Caco-2 (cell line): ENCODE results near the gene RNF133. TPM values are rescaled to one million over a fixed set of nuclear protein-coding genes. Genes with fewer than 3 reads are reported as not detected.
"Not testable (repeated sequence)": the region's sequence is repeated elsewhere in the genome, so short reads cannot be mapped to it uniquely, and the experiment has no call there.

ENCODE experiments used
- BruUV-seq: library from RNA; stranded (reverse); fragments of 400-500 nt; replicated peaks from 2 replicates; lab custom pipeline; 2021; lab: Mats Ljungman, UMichigan
- CTCF ChIA-PET: fragments of 300-600 bp; sonication (Branson Sonifier 250); formaldehyde crosslinking; loops from one replicate; lab custom pipeline; 2022; ENCODE audit warnings: antibody characterized with exemption; lab: Charles Lee
- POLR2A ChIA-PET: fragments of 300-600 bp; sonication (Branson Sonifier 250); formaldehyde crosslinking; loops from one replicate; lab custom pipeline; 2022; ENCODE audit warnings: antibody characterized with exemption; lab: Charles Lee
- DNase-seq, 2 experiments: peaks; one replicate each; pipeline versions ENCODE4 v3.0.0 to v3.0.0-alpha.2; 2020 to 2022
- H3K27me3 ChIP-seq: replicated peaks from 2 replicates; pipeline ENCODE4 v1.6.0; 2011; ENCODE audit warnings: low read length; ENCODE audit not compliant: control insufficient read depth, insufficient read depth
- H3K36me3 ChIP-seq: 2 replicates; pipeline ENCODE4 v1.5.1; 2011; ENCODE audit warnings: low read length; ENCODE audit not compliant: control insufficient read depth, insufficient read depth
- H3K4me1 ChIP-seq: fragments of 250-450 bp; sonication (Bioruptor Pico); 2 replicates; pipeline ENCODE4 v1.5.1; 2020; ENCODE audit warnings: mild to moderate bottlenecking
- H3K4me3 ChIP-seq: 2 replicates; pipeline ENCODE4 v1.5.1; 2011; ENCODE audit warnings: low read depth, mild to moderate bottlenecking, control low read depth, low read length
- H3K9me3 ChIP-seq: fragments of 250-450 bp; sonication (Bioruptor Pico); 2 replicates; pipeline ENCODE4 v1.5.1; 2020; ENCODE audit warnings: mild to moderate bottlenecking, moderate library complexity
- H3K27ac Mint-ChIP-seq: one replicate; pipeline ENCODE4 v1.8.0; 2022; ENCODE audit warnings: mixed read lengths; ENCODE audit not compliant: unreplicated experiment
- H3K27me3 Mint-ChIP-seq: one replicate; pipeline ENCODE4 v1.8.0; 2022; ENCODE audit warnings: mixed read lengths; ENCODE audit not compliant: insufficient read depth, unreplicated experiment
- H3K36me3 Mint-ChIP-seq: one replicate; pipeline ENCODE4 v1.8.0; 2022; ENCODE audit warnings: mild to moderate bottlenecking, mixed read lengths; ENCODE audit not compliant: insufficient read depth, unreplicated experiment
- H3K4me1 Mint-ChIP-seq: one replicate; pipeline ENCODE4 v1.8.0; 2022; ENCODE audit warnings: low read depth, mixed read lengths; ENCODE audit not compliant: unreplicated experiment
- H3K4me3 Mint-ChIP-seq: one replicate; pipeline ENCODE4 v1.8.0; 2022; ENCODE audit warnings: mild to moderate bottlenecking, moderate library complexity, mixed read lengths; ENCODE audit not compliant: unreplicated experiment
- H3K9me3 Mint-ChIP-seq: one replicate; pipeline ENCODE4 v1.8.0; 2022; ENCODE audit warnings: mixed read lengths; ENCODE audit not compliant: unreplicated experiment
- CTCF ChIP-seq, 2 experiments: fragments of 200-600 bp in 1 of 2; IDR thresholded peaks; 1 replicate in 1 of 2; 2 replicates in 1 of 2; pipeline versions ENCODE4 v1.5.1 to v1.8.0; 2011 to 2022; ENCODE audit warnings: antibody characterized with exemption in 1 of 2, control low read depth in 1 of 2, inconsistent platforms in 1 of 2, low read depth in 1 of 2, low read length in 1 of 2, mild to moderate bottlenecking in 1 of 2, moderate library complexity in 1 of 2; ENCODE audit not compliant: insufficient read depth in 1 of 2, severe bottlenecking in 1 of 2, unreplicated experiment in 1 of 2
- intact Hi-C: fragments of 100-400 bp; cut with micrococcal nuclease; formaldehyde crosslinking; loops from one replicate; pipeline ENCODE4 v1.10.0; 2022; ENCODE audit not compliant: unreplicated experiment
- total RNA-seq: library from RNA; stranded (reverse); gene quantifications from 2 replicates; pipeline ENCODE4 v1.2.3, GENCODE V29; 2022

RNF133 gene
- total RNA-seq, 1 experiment from 2014 or later, result not detected

- DNase-seq, result no peak
- CTCF ChIA-PET, result no interaction called here
- H3K9me3 ChIP-seq, result peaks cover 20% of the 10 kb centered on the region
- BruUV-seq, result no TSS peak
- intact Hi-C loops, result loop anchor here (1.0 to 10.0 kb wide), 4 partner anchors 39 to 205 kb away; partner anchors contain the start of gene CADPS2
- peaks cover 23% of the 10 kb centered on the region for H3K9me3 Mint-ChIP-seq
- H3K4me3 Mint-ChIP-seq, result no peak overlapping the region
- no peak for TF ChIP-seq CTCF (IDR thresholded peaks at IDR 0.05; ENCODE audit: insufficient read depth in 1 of 2, low read depth in 1 of 2, low read length in 1 of 2, severe bottlenecking in 1 of 2, unreplicated experiment in 1 of 2)
- no peak overlapping the region for H3K4me3 ChIP-seq
- no peaks in the 10 kb centered on the region for H3K36me3 ChIP-seq
- no peaks in the 10 kb centered on the region for H3K27me3 ChIP-seq
- H3K4me1 Mint-ChIP-seq, result peaks cover 17% of the 10 kb centered on the region
- POLR2A ChIA-PET, result no interaction called here
- H3K36me3 Mint-ChIP-seq, result peaks cover 11% of the 10 kb centered on the region
- H3K4me1 ChIP-seq, result peaks cover 26% of the 10 kb centered on the region
- no peaks in the 10 kb centered on the region for H3K27me3 Mint-ChIP-seq
- peak overlapping the region; percentile 94 for H3K27ac Mint-ChIP-seq
Observed at GRCh38 chr7:122679813-122680212, 19.1 kb downstream of the RNF133 start.

- POLR2A ChIA-PET, H3K4me3 ChIP-seq, H3K36me3 ChIP-seq, BruUV-seq, H3K27me3 ChIP-seq, CTCF ChIA-PET, H3K27me3 Mint-ChIP-seq: not testable (repeated sequence)
- Mint-ChIP-seq H3K9me3 (peaks cover 23% of the 10 kb centered on the region), H3K27ac (peak overlapping the region; percentile 94), H3K36me3 (peaks cover 11% of the 10 kb centered on the region), H3K4me3 (peak overlapping the region; percentile 41), H3K4me1 (peaks cover 17% of the 10 kb centered on the region)
- intact Hi-C loops, result loop anchor here (1.0 to 10.0 kb wide), 4 partner anchors 38 to 206 kb away; partner anchors contain the start of gene CADPS2
- peak; percentile 87 to 94 for DNase-seq
- Histone ChIP-seq H3K4me1 (peaks cover 26% of the 10 kb centered on the region), H3K9me3 (peaks cover 20% of the 10 kb centered on the region)
Observed at GRCh38 chr7:122679269-122679709, 19.6 kb downstream of the RNF133 start.

GRCh38 chr7:122677149-122677548, 21.8 kb downstream of the RNF133 start:
- TF ChIP-seq CTCF (IDR thresholded peaks at IDR 0.05; ENCODE audit: insufficient read depth in 1 of 2, low read depth in 1 of 2, low read length in 1 of 2, severe bottlenecking in 1 of 2, unreplicated experiment in 1 of 2), result no peak
- Histone ChIP-seq H3K4me3 (no peak overlapping the region), H3K36me3 (no peaks in the 10 kb centered on the region), H3K4me1 (peaks cover 26% of the 10 kb centered on the region), H3K27me3 (no peaks in the 10 kb centered on the region), H3K9me3 (peaks cover 20% of the 10 kb centered on the region)
- Mint-ChIP-seq H3K27me3 (no peaks in the 10 kb centered on the region), H3K27ac (peak overlapping the region; percentile 14), H3K36me3 (peaks cover 11% of the 10 kb centered on the region), H3K4me3 (no peak overlapping the region), H3K9me3 (peaks cover 23% of the 10 kb centered on the region), H3K4me1 (peaks cover 17% of the 10 kb centered on the region)
- BruUV-seq, result no TSS peak
- no peak for DNase-seq
- ChIA-PET CTCF (no interaction called here), POLR2A (no interaction called here)
- intact Hi-C loops, result loop anchor here (10.0 kb wide), 1 partner anchor 208 kb away; the partner anchor contains the start of gene CADPS2
